ENCODE data around the gene APEH.

The APEH gene

GRCh38 chr3:49723296-49723627 is 49.1 kb downstream of the APEH start:
- peak overlapping the region; percentile 98 for H3K4me3 ChIP-seq (ENCODE audit: low read depth, low read length)
- no peak for TF ChIP-seq CTCF (IDR thresholded peaks at IDR 0.05; ENCODE audit: low read depth, low read length)

GRCh38 chr3:49723628-49724551 is 49.7 kb downstream of the APEH start, which contains the start of gene GMPPB:
Gene GMPPB, minus strand, starts transcription at chr3:49723951. Its CDS starts 225 bp downstream, at chr3:49723726.
- H3K4me3 ChIP-seq (ENCODE audit: low read depth, low read length): peak within 1 kb of the TSS; percentile 98
- no peak for TF ChIP-seq CTCF (IDR thresholded peaks at IDR 0.05; ENCODE audit: low read depth, low read length)

- TF ChIP-seq CTCF (IDR thresholded peaks at IDR 0.05; ENCODE audit: low read depth, low read length): no peak
- H3K4me3 ChIP-seq (ENCODE audit: low read depth, low read length): peak overlapping the region; percentile 59
Observed at GRCh38 chr3:49724586-49724985, 50.4 kb downstream of the APEH start.

GRCh38 chr3:49725906-49726681 is 51.9 kb downstream of the APEH start:
- TF ChIP-seq CTCF (IDR thresholded peaks at IDR 0.05; ENCODE audit: low read depth, low read length): no peak
- no peak overlapping the region for H3K4me3 ChIP-seq (ENCODE audit: low read depth, low read length)

- no peak for TF ChIP-seq CTCF (IDR thresholded peaks at IDR 0.05; ENCODE audit: low read depth, low read length)
- H3K4me3 ChIP-seq (ENCODE audit: low read depth, low read length): no peak overlapping the region
Observed at GRCh38 chr3:49727154-49727923, 53.2 kb downstream of the APEH start.

GRCh38 chr3:49727924-49728361 is 53.8 kb downstream of the APEH start:
- TF ChIP-seq CTCF (IDR thresholded peaks at IDR 0.05; ENCODE audit: low read depth, low read length): no peak

More at GRCh38 chr3:49727924-49728361, 53.8 kb downstream of the APEH start:
- H3K4me3 ChIP-seq (ENCODE audit: low read depth, low read length): no peak overlapping the region
